ENCODE results near the gene MSMO1. TPM values are rescaled to one million over a fixed set of nuclear protein-coding genes. Genes with fewer than 3 reads are reported as not detected.
A peak's percentile ranks its signal among the peaks of the same experiment; 100 is the strongest.
"Not testable (repeated sequence)": the region's sequence is repeated elsewhere in the genome, so short reads cannot be mapped to it uniquely, and the experiment has no call there.

Gene MSMO1
- total RNA-seq = 100 to 1,000 TPM in 1 of 2 experiments, 10 to 100 TPM in 1; 95.1 to 101 TPM

GRCh38 chr4:165327211-165328100, at the start of gene MSMO1:
MSMO1 (plus strand) TSS chr4:165327669; CDS start chr4:165333371, 5,702 bp downstream.
- Mint-ChIP-seq H3K4me3 (no peak within 1 kb of the TSS), H3K27me3 (no peaks in the 10 kb centered on the region), H3K27ac (no peak within 1 kb of the TSS), H3K4me1 (peaks cover 26% of the 10 kb centered on the region), H3K36me3 (ENCODE audit: low read depth) (peaks cover 29% of the 10 kb centered on the region), H3K9me3 (no peaks in the 10 kb centered on the region)
- ChIA-PET POLR2A (interaction anchor here (1.9 kb wide), 1 partner anchor 215 kb away, joined by 6 read pairs; the partner anchor contains the start of gene TMEM192), CTCF (interaction anchor here (0.7 to 1.3 kb wide), 11 partner anchors 8 to 214 kb away, joined by 3 to 13 read pairs (median 3); partner anchors contain the start of gene TMEM192)
- peak; percentile 99 for DNase-seq

- DNase-seq, H3K27ac Mint-ChIP-seq, H3K9me3 Mint-ChIP-seq, POLR2A ChIA-PET, CTCF ChIA-PET, H3K4me3 Mint-ChIP-seq, H3K27me3 Mint-ChIP-seq, H3K4me1 Mint-ChIP-seq: not testable (repeated sequence)
- H3K36me3 Mint-ChIP-seq (ENCODE audit: low read depth) = peaks cover 52% of the 10 kb centered on the region
These were observed 47.9 kb upstream of the MSMO1 start for GRCh38 chr4:165279531-165279930.

- not testable (repeated sequence) for DNase-seq, H3K9me3 Mint-ChIP-seq
- H3K36me3 Mint-ChIP-seq (ENCODE audit: low read depth) = peaks cover 47% of the 10 kb centered on the region
These were observed 42.8 kb upstream of the MSMO1 start for GRCh38 chr4:165284697-165285096.

DNA sequence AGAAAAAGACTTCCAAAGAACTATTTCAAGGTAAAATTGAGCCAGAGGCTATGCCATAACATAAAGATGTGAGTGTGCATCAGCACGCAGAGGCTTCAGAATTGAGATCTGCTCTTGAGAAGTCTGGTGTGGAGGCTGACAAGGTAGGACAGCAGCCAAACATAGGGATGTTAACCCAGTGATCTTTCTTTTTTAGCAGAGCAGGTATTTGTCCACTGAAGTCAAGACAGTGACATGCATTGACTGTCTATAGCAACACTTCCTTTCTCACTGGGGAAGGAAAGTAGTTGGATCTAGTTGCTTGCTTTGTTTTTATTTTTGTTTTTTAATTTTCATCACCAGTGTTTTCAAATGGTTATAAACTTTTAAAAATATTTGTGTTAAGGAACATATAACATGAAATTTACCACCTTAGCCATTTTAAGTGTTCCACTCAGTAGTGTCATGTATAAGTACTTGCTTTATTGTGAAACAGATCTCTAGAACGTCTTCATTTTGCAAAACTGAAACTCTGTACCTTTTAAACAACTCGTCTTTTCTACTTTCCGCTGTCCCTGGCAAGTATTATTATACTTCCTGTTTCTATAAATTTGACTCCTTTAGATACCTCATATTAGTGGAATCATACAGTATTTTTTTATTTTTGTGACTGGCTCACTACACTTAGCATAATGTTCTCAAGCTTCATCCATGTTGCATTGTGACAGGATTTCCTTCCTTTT, 40.7 kb upstream of the MSMO1 start:
- H3K4me3 Mint-ChIP-seq, H3K9me3 Mint-ChIP-seq, CTCF ChIA-PET, H3K27me3 Mint-ChIP-seq, POLR2A ChIA-PET, DNase-seq: not testable (repeated sequence)
- peaks cover 32% of the 10 kb centered on the region for H3K4me1 Mint-ChIP-seq
- peak overlapping the region; percentile 66 for H3K27ac Mint-ChIP-seq
- peaks cover 45% of the 10 kb centered on the region for H3K36me3 Mint-ChIP-seq (ENCODE audit: low read depth)

More at GRCh38 chr4:165284697-165285096, 42.8 kb upstream of the MSMO1 start:
- H3K4me1 Mint-ChIP-seq = peaks cover 29% of the 10 kb centered on the region
- H3K4me3 Mint-ChIP-seq, H3K27me3 Mint-ChIP-seq, POLR2A ChIA-PET, H3K27ac Mint-ChIP-seq: not testable (repeated sequence)
- CTCF ChIA-PET = interaction anchor here (0.9 kb wide), 1 partner anchor 42 kb away, joined by 3 read pairs; the partner anchor contains the start of gene MSMO1

- Mint-ChIP-seq H3K27ac (peak overlapping the region; percentile 16), H3K4me3 (no peak overlapping the region), H3K4me1 (peaks cover 32% of the 10 kb centered on the region), H3K36me3 (ENCODE audit: low read depth) (peaks cover 32% of the 10 kb centered on the region), H3K9me3 (peaks cover 4% of the 10 kb centered on the region), H3K27me3 (no peaks in the 10 kb centered on the region)
- POLR2A ChIA-PET = no interaction called here
- DNase-seq = no peak
- CTCF ChIA-PET = interaction anchor here (0.7 to 2.5 kb wide), 2 partner anchors 69 to 158 kb away, joined by 4 to 7 read pairs; no protein-coding TSS in a partner anchor
These were observed 39.2 kb upstream of the MSMO1 start for GRCh38 chr4:165288226-165288625.

DNA sequence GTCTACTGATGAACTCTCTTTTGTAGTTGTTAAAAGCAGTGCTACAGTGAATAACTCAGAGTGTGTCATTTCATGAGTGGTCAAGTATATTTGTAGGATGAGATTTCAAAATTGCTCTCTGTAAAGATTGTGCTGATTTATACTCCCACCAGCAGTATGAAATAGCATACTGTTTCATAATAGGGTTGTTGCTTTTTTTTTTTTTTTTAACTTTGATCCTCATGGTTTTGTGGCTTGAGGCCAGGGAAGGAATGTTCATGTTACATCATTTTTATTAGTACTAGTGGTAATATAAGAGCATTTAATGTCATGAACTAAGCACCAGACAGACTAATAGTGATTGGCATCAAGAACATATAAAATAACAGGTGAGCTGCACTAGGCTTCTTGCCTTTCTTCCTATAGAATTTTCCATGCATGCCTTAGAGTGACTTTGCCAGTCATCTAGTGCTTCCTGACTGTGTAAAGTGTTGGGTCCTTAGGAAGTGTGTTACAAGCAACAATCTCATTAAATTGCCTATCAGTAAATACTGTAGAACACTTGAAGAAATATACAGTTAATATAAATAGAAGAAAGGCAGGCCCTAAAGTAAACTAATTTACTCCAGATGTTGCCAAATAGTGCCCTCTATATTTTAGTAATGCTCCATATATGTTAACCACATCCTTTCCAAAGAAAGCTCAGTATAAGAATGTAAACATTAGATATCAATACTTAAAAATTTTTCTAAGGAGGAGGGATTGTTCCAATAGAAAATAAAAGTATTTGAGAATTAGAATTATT, 38.6 kb upstream of the MSMO1 start:
- Mint-ChIP-seq H3K4me3 (no peak overlapping the region), H3K27ac (peak overlapping the region; percentile 16)
- CTCF ChIA-PET = interaction anchor here (0.7 to 2.5 kb wide), 4 partner anchors 68 to 176 kb away, joined by 3 to 7 read pairs (median 4); partner anchors contain the start of gene TMEM192

DNA sequence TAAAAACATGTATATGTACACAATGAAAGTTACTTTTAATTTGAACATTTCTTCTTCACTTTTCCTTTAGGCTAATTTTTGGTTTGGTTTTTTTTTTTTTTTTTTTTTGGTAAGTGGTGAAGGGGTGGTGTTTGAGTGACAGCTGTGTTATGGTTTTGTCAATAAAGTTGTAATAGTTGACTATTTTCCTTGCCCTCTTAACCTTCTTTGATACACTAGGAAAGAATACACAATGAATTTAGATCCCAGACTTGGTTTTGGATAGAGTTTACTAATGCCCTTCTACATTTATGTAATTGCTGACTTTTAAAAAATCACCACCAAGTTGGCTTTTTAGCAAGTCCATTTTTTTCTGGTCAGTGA, 38.1 kb upstream of the MSMO1 start:
- Mint-ChIP-seq H3K36me3 (ENCODE audit: low read depth) (peaks cover 25% of the 10 kb centered on the region), H3K4me3 (no peak overlapping the region), H3K27me3 (no peaks in the 10 kb centered on the region), H3K4me1 (peaks cover 33% of the 10 kb centered on the region), H3K9me3 (peaks cover 2% of the 10 kb centered on the region), H3K27ac (no peak overlapping the region)
- no peak for DNase-seq
- CTCF ChIA-PET = interaction anchor here (0.9 to 2.5 kb wide), 3 partner anchors 157 to 177 kb away, joined by 3 to 7 read pairs (median 4); partner anchors contain the start of gene TMEM192
- POLR2A ChIA-PET = no interaction called here

More for the DNA sequence above, 38.6 kb upstream of the MSMO1 start:
- Mint-ChIP-seq H3K36me3 (ENCODE audit: low read depth) (peaks cover 28% of the 10 kb centered on the region), H3K4me1 (peaks cover 32% of the 10 kb centered on the region), H3K9me3 (peaks cover 4% of the 10 kb centered on the region), H3K27me3 (no peaks in the 10 kb centered on the region)
- no peak for DNase-seq
- POLR2A ChIA-PET = no interaction called here

- ChIA-PET CTCF (interaction anchor here (1.3 kb wide), 1 partner anchor 180 kb away, joined by 3 read pairs; the partner anchor contains the start of gene TMEM192), POLR2A (no interaction called here)
- no peaks in the 10 kb centered on the region for H3K9me3 Mint-ChIP-seq
- H3K36me3 Mint-ChIP-seq (ENCODE audit: low read depth) = peaks cover 34% of the 10 kb centered on the region
- no peak for DNase-seq
- H3K4me1 Mint-ChIP-seq = peaks cover 31% of the 10 kb centered on the region
- no peak overlapping the region for H3K27ac Mint-ChIP-seq
- H3K27me3 Mint-ChIP-seq = no peaks in the 10 kb centered on the region
- H3K4me3 Mint-ChIP-seq = no peak overlapping the region
These were observed 34.4 kb upstream of the MSMO1 start for GRCh38 chr4:165293061-165293460.

DNA sequence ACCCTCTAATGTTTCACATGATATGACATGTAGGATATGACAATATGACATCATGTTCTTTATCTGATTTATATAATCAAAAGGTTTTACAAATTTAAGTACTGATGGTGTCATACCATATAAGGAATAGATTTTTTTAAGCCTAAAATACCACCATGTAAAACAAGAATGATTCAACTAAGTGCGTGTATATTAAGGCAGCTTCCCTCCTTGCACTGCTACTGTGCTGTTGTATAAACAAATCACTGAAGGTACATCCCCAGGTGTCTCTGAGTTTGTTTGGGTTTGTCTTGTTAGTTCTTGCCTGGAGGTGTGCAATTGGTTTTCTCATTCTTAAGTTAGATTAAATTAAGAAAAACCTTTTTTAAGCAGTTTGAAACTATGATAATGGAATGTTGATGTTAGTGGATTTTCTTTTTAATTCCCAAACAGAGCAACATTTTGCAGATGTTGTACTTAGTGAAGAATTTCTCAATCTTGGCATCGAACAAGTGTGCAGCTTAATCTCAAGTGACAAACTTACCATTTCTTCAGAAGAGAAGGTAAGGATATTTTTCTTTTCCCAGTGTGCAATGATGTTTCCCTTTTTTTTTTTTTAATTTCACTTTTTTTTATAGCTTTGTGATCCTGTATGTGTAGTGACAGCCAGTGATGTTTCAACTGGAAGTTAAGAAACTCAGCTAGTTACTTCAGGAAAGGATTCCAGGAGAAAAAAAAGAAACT, 33.4 kb upstream of the MSMO1 start:
- no peaks in the 10 kb centered on the region for H3K27me3 Mint-ChIP-seq
- no peaks in the 10 kb centered on the region for H3K9me3 Mint-ChIP-seq
- POLR2A ChIA-PET = no interaction called here
- CTCF ChIA-PET = no interaction called here
- H3K4me1 Mint-ChIP-seq = peaks cover 21% of the 10 kb centered on the region
- H3K36me3 Mint-ChIP-seq (ENCODE audit: low read depth) = peaks cover 32% of the 10 kb centered on the region
- no peak overlapping the region for H3K27ac Mint-ChIP-seq
- H3K4me3 Mint-ChIP-seq = no peak overlapping the region
- DNase-seq = no peak

DNA sequence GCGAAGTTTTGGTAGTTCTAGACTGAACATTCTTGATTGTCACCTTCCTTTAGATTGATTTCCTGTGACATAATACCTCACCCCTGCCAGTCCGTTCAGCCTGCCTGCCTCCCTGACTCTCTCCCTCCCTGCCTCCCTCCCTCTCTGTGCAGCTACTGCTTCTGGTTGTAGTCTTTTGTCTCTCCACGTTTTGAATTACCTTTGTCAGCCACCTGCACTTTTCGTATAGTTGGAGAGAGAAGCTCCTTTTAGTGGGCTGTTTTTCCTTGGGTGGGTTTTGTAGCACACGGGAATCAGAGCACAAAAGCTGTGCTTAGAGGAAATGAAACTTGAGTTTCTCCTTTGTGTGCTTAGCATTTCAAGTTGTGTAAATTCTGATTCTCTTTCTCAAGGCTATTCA, 32.6 kb upstream of the MSMO1 start:
- Mint-ChIP-seq H3K36me3 (ENCODE audit: low read depth) (peaks cover 37% of the 10 kb centered on the region), H3K4me1 (peaks cover 15% of the 10 kb centered on the region), H3K27ac (no peak overlapping the region), H3K9me3 (no peaks in the 10 kb centered on the region), H3K4me3 (no peak overlapping the region), H3K27me3 (no peaks in the 10 kb centered on the region)
- CTCF ChIA-PET = no interaction called here
- DNase-seq = no peak
- POLR2A ChIA-PET = no interaction called here

GRCh38 chr4:165297626-165298025, 29.8 kb upstream of the MSMO1 start:
- Mint-ChIP-seq H3K4me3 (no peak overlapping the region), H3K36me3 (ENCODE audit: low read depth) (peaks cover 43% of the 10 kb centered on the region), H3K4me1 (peaks cover 26% of the 10 kb centered on the region), H3K9me3 (no peaks in the 10 kb centered on the region), H3K27ac (no peak overlapping the region), H3K27me3 (no peaks in the 10 kb centered on the region)
- no peak for DNase-seq
- ChIA-PET POLR2A (no interaction called here), CTCF (no interaction called here)

DNA sequence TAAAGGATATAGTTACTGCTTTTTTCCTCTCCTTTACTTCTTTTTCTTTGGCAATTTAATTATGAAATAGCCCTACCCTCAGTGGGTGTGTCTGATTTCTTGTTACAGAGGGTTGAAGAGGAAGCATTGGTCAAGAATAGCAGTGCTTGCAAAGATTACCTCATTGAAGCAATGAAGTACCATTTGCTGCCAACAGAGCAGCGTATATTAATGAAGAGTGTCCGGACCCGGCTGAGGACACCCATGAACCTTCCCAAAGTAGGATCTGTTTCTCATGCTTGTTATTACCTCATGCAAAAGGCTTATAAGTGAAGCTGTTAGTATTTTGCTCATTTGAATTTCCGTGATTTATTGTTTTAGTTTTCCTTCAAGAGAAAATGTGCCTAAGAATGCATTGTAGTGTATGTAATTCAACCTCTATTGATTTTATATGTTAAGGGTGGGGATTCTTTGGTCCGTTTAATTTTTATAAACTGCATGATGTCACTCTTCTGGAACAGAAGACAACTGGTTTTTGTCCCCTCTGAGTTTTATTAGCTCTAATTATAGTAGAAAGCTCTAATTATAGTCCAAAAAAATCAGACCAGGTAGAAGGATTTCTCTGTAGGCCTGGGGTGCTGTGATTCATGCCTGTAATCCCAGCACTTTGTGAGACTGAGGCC, 27.9 kb upstream of the MSMO1 start:
- ChIA-PET CTCF (interaction anchor here (1.2 kb wide), 1 partner anchor 169 kb away, joined by 5 read pairs; no protein-coding TSS in a partner anchor), POLR2A (no interaction called here)
- peaks cover 27% of the 10 kb centered on the region for H3K4me1 Mint-ChIP-seq
- no peaks in the 10 kb centered on the region for H3K9me3 Mint-ChIP-seq
- H3K36me3 Mint-ChIP-seq (ENCODE audit: low read depth) = peaks cover 49% of the 10 kb centered on the region
- no peak for DNase-seq
- H3K4me3 Mint-ChIP-seq = no peak overlapping the region
- no peak overlapping the region for H3K27ac Mint-ChIP-seq
- H3K27me3 Mint-ChIP-seq = no peaks in the 10 kb centered on the region

All from activated CD4-positive, alpha-beta memory T cell treated with anti-CD3 and anti-CD28 coated beads, Interleukin-2, amount 10 ng/mL, durations not matched to agents 7 days and 5 days (primary cell).